ENCODE results near the gene CLSTN1. TPM values are rescaled to one million over a fixed set of nuclear protein-coding genes. Genes with fewer than 3 reads are reported as not detected.

The CLSTN1 gene
- total RNA-seq, result 100 to 1,000 TPM; 166 to 275 (median 224) TPM
- long read RNA-seq, donor 1, full-length matches to known transcripts, result 32 of 199 reads
- long read RNA-seq, donor 1, partial matches to known transcripts, result 104 of 199 reads
- long read RNA-seq, donor 1, other reads (novel, unspliced or antisense), result 63 of 199 reads
- long read RNA-seq, donor 2, partial matches to known transcripts, result 12 of 17 reads
- long read RNA-seq, donor 2, other reads (novel, unspliced or antisense), result 4 of 17 reads

DNA sequence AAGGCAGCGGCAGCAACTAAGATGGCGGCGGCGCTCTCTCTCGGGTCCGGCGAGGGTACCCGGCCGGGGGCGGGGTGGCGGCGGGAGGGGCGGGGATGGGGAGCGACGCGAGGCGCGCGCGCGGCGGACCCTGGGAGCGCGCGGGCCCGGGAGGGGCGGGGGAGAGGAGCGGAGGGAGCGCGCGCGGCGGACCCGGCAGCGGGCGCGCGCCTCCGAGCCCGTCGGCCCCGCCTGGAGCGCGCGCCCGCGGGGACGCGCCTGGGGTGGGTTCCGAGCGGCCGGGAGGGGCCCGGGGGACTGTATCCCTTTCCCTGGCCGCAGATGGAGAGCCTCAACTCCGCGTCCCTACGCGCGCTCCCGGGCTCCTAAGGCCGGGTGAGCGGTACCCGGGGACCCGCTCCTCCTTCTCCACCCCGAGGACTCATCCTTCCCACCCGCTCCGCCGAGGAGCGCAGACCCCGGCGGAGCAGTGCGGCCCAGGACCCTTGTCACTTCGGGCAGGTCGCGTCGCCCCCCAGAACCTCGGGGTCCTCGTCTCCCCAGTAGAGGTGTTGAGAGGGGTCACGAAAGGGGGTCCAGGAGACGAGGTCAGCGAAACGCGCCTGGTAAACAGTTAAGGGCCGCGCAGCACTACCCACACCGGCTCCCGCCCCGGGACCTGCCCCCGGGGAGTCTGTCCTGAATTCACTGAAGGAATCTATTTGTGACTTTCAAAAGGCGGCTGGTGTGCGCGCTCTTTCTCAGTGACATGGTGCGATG, at the start of gene CLSTN1:
CLSTN1 (minus strand) TSS at position 23 of the 759 bp plus-strand sequence. CDS start 232 bp downstream, outside the sequence.
- Histone ChIP-seq H3K4me3 (peak within 1 kb of the TSS; percentile 80), H3K9me3 (no peaks in the 10 kb centered on the region), H3K4me1 (ENCODE audit: low read depth) (peaks cover 30% of the 10 kb centered on the region), H3K36me3 (ENCODE audit: low read depth) (no peaks in the 10 kb centered on the region)
- DNase-seq, result peak; percentile 94 to 96 (median 95)
- ATAC-seq, result peak; percentile 69
- TF ChIP-seq, protein P1, sequence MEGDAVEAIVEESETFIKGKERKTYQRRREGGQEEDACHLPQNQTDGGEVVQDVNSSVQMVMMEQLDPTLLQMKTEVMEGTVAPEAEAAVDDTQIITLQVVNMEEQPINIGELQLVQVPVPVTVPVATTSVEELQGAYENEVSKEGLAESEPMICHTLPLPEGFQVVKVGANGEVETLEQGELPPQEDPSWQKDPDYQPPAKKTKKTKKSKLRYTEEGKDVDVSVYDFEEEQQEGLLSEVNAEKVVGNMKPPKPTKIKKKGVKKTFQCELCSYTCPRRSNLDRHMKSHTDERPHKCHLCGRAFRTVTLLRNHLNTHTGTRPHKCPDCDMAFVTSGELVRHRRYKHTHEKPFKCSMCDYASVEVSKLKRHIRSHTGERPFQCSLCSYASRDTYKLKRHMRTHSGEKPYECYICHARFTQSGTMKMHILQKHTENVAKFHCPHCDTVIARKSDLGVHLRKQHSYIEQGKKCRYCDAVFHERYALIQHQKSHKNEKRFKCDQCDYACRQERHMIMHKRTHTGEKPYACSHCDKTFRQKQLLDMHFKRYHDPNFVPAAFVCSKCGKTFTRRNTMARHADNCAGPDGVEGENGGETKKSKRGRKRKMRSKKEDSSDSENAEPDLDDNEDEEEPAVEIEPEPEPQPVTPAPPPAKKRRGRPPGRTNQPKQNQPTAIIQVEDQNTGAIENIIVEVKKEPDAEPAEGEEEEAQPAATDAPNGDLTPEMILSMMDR (IDR thresholded peaks at IDR 0.05), result no peak
- intact Hi-C loops (cut with DNase I, micrococcal nuclease), result no loop called here

DNA sequence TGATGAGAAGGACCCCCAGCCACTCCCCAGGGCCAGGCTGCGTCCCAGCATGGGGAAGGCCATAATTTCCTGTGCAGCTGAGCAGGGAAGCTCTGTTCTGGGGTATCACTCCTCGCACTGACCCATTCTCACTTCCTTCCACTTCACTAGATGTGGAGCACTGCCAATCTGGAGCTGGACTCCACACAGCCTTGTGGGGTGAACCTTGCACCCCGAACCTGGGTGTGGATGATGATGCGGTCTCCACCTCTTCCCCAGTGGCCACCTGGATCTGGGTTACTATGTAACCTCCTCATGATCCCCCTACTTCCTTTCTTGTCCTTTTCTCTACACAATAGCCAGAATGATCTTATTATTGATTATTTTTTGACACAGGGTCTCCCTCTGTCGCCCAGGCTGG, 49.6 kb upstream of the CLSTN1 start:
- no peaks in the 10 kb centered on the region for H3K9me3 ChIP-seq
- H3K4me1 ChIP-seq (ENCODE audit: low read depth), result no peaks in the 10 kb centered on the region
- no peak overlapping the region for H3K4me3 ChIP-seq
- intact Hi-C loops (cut with DNase I, micrococcal nuclease), result loop anchor here in 1 of 2 donors (10.0 kb wide), 1 partner anchor 71 kb away; the partner anchor contains the start of genes LZIC and NMNAT1
- TF ChIP-seq, protein P1 (IDR thresholded peaks at IDR 0.05), result no peak
- ATAC-seq (peak; percentile 9), DNase-seq (no peak)
- no peaks in the 10 kb centered on the region for H3K36me3 ChIP-seq (ENCODE audit: low read depth)

DNA sequence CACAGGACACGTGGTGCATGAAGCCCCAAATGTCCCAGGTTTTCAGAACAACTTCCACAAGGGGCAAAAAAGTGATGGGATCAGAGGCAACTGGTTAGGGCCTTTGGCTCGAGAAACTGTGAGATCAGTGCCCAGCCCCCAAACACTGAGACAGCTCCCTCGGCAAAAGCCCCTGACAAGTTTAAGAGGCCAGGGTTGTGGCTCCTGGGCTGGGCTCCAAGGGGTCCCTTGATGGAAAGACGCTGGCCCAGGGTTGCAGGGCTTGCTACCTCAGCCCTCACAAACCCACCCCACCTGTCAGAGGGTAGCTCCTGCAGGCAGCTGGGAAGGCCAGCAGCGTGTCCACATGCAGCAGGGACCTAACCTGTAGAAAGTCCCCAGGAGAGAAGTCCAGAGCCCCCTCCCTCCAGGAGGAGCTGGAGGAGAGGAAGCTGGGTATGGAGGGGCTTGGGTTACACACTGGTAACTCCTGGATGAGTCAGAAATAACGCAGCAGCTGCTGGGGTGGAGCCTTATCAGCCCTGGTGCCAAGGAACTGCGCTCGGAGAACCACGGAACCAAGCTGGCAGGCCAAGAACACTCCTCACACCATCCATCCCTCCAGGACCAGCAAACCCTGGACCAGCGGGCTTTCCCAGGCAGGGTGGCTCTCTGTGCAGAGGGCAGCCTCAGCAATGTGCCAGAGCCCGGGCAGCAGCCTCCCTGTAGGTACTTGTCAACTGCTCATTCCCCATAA, 48.8 kb upstream of the CLSTN1 start:
- H3K9me3 ChIP-seq, result no peaks in the 10 kb centered on the region
- no peaks in the 10 kb centered on the region for H3K4me1 ChIP-seq (ENCODE audit: low read depth)
- TF ChIP-seq, protein P1 (IDR thresholded peaks at IDR 0.05), result no peak
- intact Hi-C loops (cut with DNase I, micrococcal nuclease), result loop anchor here in 1 of 2 donors (10.0 kb wide), 1 partner anchor 72 kb away; the partner anchor contains the start of genes LZIC and NMNAT1
- no peak for ATAC-seq
- no peak for DNase-seq
- no peak overlapping the region for H3K4me3 ChIP-seq
- H3K36me3 ChIP-seq (ENCODE audit: low read depth), result no peaks in the 10 kb centered on the region

DNA sequence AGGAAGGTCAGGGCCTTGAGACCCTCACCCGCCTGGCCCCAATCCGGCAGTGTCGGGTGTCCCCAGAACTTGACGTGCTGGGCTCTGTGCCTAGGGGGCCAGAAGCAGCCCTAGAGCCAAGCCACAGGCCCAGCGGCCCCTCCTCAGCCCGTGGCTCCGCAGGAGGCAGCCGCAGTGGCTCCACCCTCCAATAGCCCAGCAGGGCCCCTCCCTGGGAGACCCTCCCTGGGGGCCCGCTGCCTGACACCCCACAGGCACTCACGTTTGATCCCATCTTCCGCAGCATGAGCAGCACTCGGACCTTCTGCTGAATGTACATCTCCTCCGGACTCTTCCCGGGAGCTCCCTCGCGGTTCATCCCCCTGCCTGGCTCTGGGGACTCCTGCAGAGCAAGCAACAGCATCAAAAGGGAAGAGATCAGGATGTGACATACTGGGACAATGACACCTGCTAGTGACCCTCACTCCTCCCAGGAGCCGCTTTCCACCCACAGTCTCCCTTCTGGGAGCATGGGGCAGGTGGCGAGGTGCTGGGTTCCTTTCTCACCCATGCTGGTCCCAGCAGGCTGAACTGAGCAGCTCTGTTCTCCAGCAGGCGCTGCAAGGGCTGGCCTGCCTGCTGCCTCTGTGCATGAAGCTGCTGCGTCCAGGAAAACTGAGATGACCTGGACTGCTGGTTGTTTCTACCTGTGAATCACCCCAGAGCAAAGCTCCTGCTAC, 48.1 kb upstream of the CLSTN1 start:
- no peak for DNase-seq
- Histone ChIP-seq H3K36me3 (ENCODE audit: low read depth) (no peaks in the 10 kb centered on the region), H3K9me3 (no peaks in the 10 kb centered on the region), H3K4me3 (no peak overlapping the region), H3K4me1 (ENCODE audit: low read depth) (no peaks in the 10 kb centered on the region)
- TF ChIP-seq, protein P1 (IDR thresholded peaks at IDR 0.05), result no peak
- ATAC-seq, result no peak
- intact Hi-C loops (cut with DNase I, micrococcal nuclease), result loop anchor here in 1 of 2 donors (10.0 kb wide), 1 partner anchor 73 kb away; the partner anchor contains the start of genes LZIC and NMNAT1

DNA sequence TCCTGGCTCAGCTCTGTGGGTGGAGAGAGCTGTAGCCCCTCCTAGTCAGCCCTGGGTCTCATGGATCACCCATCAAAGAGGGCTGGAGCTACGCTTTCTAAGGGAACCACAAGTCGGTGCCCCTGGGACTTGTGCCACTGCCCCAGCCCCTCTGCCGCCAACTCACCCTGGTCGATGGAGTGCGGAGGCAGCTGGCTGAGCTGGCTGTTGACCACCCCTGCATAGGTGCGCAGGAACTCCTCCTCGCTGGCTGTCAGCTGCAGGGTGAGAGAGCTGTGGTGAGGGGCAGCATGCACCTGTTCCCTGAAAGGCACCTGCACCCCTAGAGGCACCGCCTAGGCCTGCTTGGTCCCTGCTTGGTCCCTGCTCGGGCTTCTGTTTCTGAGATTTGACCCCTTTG, 47.3 kb upstream of the CLSTN1 start:
- H3K4me1 ChIP-seq (ENCODE audit: low read depth), result no peaks in the 10 kb centered on the region
- TF ChIP-seq, protein P1 (IDR thresholded peaks at IDR 0.05), result no peak
- DNase-seq (no peak), ATAC-seq (no peak)
- intact Hi-C loops (cut with DNase I, micrococcal nuclease), result loop anchor here in 1 of 2 donors (10.0 kb wide), 1 partner anchor 74 kb away; the partner anchor contains the start of genes LZIC and NMNAT1
- H3K36me3 ChIP-seq (ENCODE audit: low read depth), result no peaks in the 10 kb centered on the region
- H3K9me3 ChIP-seq, result no peaks in the 10 kb centered on the region
- no peak overlapping the region for H3K4me3 ChIP-seq
